ENCODE results near the gene KCNH3.

DNA sequence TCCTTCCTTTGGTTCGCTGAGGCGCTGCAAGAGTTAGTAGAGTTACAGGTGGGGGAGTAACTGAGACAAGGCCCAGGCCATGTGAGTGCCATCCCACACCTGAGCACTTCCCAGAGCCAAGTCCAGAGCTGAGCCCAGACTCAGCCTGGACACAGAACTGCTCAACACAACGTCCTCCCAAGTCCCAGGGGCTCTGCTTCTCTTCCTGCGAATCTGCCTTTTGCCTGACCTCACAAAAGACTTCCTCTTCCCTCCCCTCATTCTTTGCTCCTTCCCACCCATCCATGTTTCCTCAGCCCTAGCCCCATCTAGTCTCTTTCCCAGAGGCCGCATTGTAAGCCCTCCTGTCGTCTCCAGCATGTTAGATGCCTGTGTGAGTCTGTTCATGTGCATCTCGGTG is 45.8 kb downstream of the KCNH3 start:
- TF ChIP-seq, protein P1, sequence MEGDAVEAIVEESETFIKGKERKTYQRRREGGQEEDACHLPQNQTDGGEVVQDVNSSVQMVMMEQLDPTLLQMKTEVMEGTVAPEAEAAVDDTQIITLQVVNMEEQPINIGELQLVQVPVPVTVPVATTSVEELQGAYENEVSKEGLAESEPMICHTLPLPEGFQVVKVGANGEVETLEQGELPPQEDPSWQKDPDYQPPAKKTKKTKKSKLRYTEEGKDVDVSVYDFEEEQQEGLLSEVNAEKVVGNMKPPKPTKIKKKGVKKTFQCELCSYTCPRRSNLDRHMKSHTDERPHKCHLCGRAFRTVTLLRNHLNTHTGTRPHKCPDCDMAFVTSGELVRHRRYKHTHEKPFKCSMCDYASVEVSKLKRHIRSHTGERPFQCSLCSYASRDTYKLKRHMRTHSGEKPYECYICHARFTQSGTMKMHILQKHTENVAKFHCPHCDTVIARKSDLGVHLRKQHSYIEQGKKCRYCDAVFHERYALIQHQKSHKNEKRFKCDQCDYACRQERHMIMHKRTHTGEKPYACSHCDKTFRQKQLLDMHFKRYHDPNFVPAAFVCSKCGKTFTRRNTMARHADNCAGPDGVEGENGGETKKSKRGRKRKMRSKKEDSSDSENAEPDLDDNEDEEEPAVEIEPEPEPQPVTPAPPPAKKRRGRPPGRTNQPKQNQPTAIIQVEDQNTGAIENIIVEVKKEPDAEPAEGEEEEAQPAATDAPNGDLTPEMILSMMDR (IDR thresholded peaks at IDR 0.05), result no peak
- no peak for TF ChIP-seq ZFX (IDR thresholded peaks at IDR 0.05; ENCODE audit: borderline replicate concordance)
